Keratinocyte (primary cell): ENCODE results near the gene CISH. TPM values are rescaled to one million over a fixed set of nuclear protein-coding genes. Genes with fewer than 3 reads are reported as not detected.

ENCODE experiments used
- DNase-seq: peaks from one replicate; pipeline ENCODE4 v3.0.0-alpha.2; 2011; ENCODE audit warnings: low read depth, missing footprints, low spot score
- FAIRE-seq: peaks from 2 replicates; lab custom pipeline; 2011; peaks lifted over from hg19 to GRCh38; lab: Jason Lieb, UNC
- H2AFZ ChIP-seq: 2 replicates; pipeline ENCODE4 v1.6.0; 2012; ENCODE audit warnings: low read length, control low read depth, inconsistent platforms; ENCODE audit not compliant: control insufficient read depth
- H3K27ac ChIP-seq: 2 replicates; pipeline ENCODE4 v1.5.1; 2011; ENCODE audit warnings: low read length; ENCODE audit not compliant: control insufficient read depth, insufficient read depth
- H3K27me3 ChIP-seq: 3 replicates; pipeline ENCODE4 v1.6.0; 2011; ENCODE audit warnings: low read length; ENCODE audit not compliant: control insufficient read depth, insufficient read depth; ENCODE audit errors: extremely low read depth
- H3K36me3 ChIP-seq, 2 experiments: 2 replicates in 1 of 2; 3 replicates in 1 of 2; pipeline ENCODE4 v1.5.1; 2011; ENCODE audit warnings: low read length in 2 of 2, mild to moderate bottlenecking in 1 of 2; ENCODE audit not compliant: control insufficient read depth in 2 of 2, insufficient read depth in 2 of 2; ENCODE audit errors: extremely low read depth in 1 of 2
- H3K4me1 ChIP-seq: 3 replicates; pipeline ENCODE4 v1.5.1; 2011; ENCODE audit warnings: low read length; ENCODE audit not compliant: control insufficient read depth, insufficient read depth; ENCODE audit errors: extremely low read depth
- H3K4me2 ChIP-seq: 3 replicates; pipeline ENCODE4 v1.6.0; 2011; ENCODE audit warnings: low read depth, low read length; ENCODE audit not compliant: control insufficient read depth, insufficient read depth; ENCODE audit errors: extremely low read depth
- H3K4me3 ChIP-seq, 3 experiments: fragments of 200-600 bp in 1 of 3; sonication (generic) in 1 of 3; 2 replicates in 2 of 3; 3 replicates in 1 of 3; pipeline ENCODE4 v1.5.1; 2011 to 2016; ENCODE audit warnings: low read length in 3 of 3, mild to moderate bottlenecking in 3 of 3, control low read depth in 2 of 3, inconsistent platforms in 1 of 3, low read depth in 1 of 3, mixed read lengths in 1 of 3, mixed run types in 1 of 3, moderate library complexity in 1 of 3; ENCODE audit not compliant: control insufficient read depth in 2 of 3, insufficient read depth in 2 of 3; ENCODE audit errors: extremely low read depth in 1 of 3
- H3K79me2 ChIP-seq: 2 replicates; pipeline ENCODE4 v1.6.0; 2012; ENCODE audit warnings: low read length; ENCODE audit not compliant: control insufficient read depth, insufficient read depth
- H3K9ac ChIP-seq: 3 replicates; pipeline ENCODE4 v1.6.0; 2011; ENCODE audit warnings: low read length; ENCODE audit not compliant: control insufficient read depth, insufficient read depth; ENCODE audit errors: extremely low read depth
- H3K9me1 ChIP-seq: 3 replicates; pipeline ENCODE4 v1.6.0; 2011; ENCODE audit warnings: low read length; ENCODE audit not compliant: control insufficient read depth, insufficient read depth; ENCODE audit errors: extremely low read depth
- H3K9me3 ChIP-seq: 2 replicates; pipeline ENCODE4 v1.5.1; 2012; ENCODE audit warnings: low read depth, low read length; ENCODE audit not compliant: control insufficient read depth
- H4K20me1 ChIP-seq: 3 replicates; pipeline ENCODE4 v1.6.0; 2011; ENCODE audit warnings: low read length; ENCODE audit not compliant: control insufficient read depth, insufficient read depth; ENCODE audit errors: extremely low read depth
- EZH2 ChIP-seq: IDR thresholded peaks from one replicate; pipeline ENCODE4 v1.6.1; 2012; ENCODE audit warnings: inconsistent platforms, mild to moderate bottlenecking, low read length, moderate library complexity
- dilution Hi-C: fragments of 300-500 bp; cut with MboI; formaldehyde crosslinking; loops from one replicate; pipeline ENCODE4 v1.7.0; 2020; ENCODE audit warnings: low sequenced_read_pairs; ENCODE audit not compliant: extremely low pct_ligation_motif_present
- polyA plus RNA-seq, 5 experiments: library from polyadenylated mRNA; depleted of rRNA in 3 of 5; stranded (reverse) in 3 of 5; stranded (forward) in 1 of 5; unstranded in 1 of 5; fragments of >200 nt; gene quantifications; 1 replicate in 1 of 5; 2 replicates in 3 of 5; 3 replicates in 1 of 5; pipeline versions ENCODE4 v1.2.1 to v1.2.3, GENCODE V29; 2011 to 2012; ENCODE audit warnings: missing spikeins in 2 of 5, low read depth in 1 of 5, low replicate concordance in 1 of 5
- TF ChIP-seq, protein P1 (sequence below), 3 experiments: IDR thresholded peaks in 1 of 3; conservative IDR thresholded peaks in 1 of 3; optimal IDR thresholded peaks in 1 of 3; 2 replicates in 2 of 3; 3 replicates in 1 of 3; pipeline versions ENCODE3 to v1.5.1; 2011; ENCODE audit warnings: low read length in 3 of 3, mild to moderate bottlenecking in 3 of 3, moderate library complexity in 2 of 3, control low read depth in 1 of 3, inconsistent platforms in 1 of 3; ENCODE audit not compliant: insufficient read depth in 2 of 3; ENCODE audit errors: extremely low read depth in 1 of 3

Gene CISH
- polyA plus RNA-seq, 1 donor (not counting 4 experiments of a cell fraction or from before 2014, with no cell fraction given), result 1.8 TPM

DNA sequence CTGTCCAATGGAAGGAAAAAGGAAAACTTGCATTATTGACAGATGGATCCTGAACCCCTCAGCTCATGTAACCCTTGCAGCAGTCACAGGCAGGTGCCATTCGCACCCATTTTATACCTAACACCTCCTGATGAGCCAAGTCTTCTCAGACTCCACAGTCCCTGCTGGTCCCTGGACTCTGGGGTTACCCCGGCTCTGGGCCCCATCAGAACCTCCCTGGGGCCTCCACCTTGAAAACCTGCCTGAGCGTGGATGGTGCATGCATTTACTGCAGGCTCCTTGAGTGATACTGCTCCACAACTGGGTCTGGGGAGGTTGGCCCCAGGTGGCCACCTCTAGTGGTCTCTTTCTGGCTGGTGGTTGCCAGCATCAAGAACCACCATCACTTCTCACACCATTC is 47.3 kb upstream of the CISH start:
- H3K9me1 ChIP-seq, result no peaks in the 10 kb centered on the region
- peaks cover 21% of the 10 kb centered on the region for H3K4me1 ChIP-seq
- H3K4me3 ChIP-seq, result no peak overlapping the region
- no peaks in the 10 kb centered on the region for H3K36me3 ChIP-seq
- dilution Hi-C loops, result no loop called here
- H4K20me1 ChIP-seq, result no peaks in the 10 kb centered on the region
- DNase-seq (no peak), FAIRE-seq (no peak)
- no peak overlapping the region for H3K9ac ChIP-seq
- no peak for TF ChIP-seq EZH2
- TF ChIP-seq, protein P1, sequence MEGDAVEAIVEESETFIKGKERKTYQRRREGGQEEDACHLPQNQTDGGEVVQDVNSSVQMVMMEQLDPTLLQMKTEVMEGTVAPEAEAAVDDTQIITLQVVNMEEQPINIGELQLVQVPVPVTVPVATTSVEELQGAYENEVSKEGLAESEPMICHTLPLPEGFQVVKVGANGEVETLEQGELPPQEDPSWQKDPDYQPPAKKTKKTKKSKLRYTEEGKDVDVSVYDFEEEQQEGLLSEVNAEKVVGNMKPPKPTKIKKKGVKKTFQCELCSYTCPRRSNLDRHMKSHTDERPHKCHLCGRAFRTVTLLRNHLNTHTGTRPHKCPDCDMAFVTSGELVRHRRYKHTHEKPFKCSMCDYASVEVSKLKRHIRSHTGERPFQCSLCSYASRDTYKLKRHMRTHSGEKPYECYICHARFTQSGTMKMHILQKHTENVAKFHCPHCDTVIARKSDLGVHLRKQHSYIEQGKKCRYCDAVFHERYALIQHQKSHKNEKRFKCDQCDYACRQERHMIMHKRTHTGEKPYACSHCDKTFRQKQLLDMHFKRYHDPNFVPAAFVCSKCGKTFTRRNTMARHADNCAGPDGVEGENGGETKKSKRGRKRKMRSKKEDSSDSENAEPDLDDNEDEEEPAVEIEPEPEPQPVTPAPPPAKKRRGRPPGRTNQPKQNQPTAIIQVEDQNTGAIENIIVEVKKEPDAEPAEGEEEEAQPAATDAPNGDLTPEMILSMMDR (optimal IDR thresholded peaks at IDR 0.05 in 1 of 3, IDR thresholded peaks at IDR 0.05 in 1 of 3, conservative IDR thresholded peaks at IDR 0.05 in 1 of 3; ENCODE audit: extremely low read depth in 1 of 3, insufficient read depth in 2 of 3, low read length in 3 of 3), result no peak
- peak overlapping the region; percentile 4 for H3K4me2 ChIP-seq
- H3K9me3 ChIP-seq, result no peaks in the 10 kb centered on the region
- H3K27ac ChIP-seq, result no peak overlapping the region
- H3K27me3 ChIP-seq, result no peaks in the 10 kb centered on the region
- H3K79me2 ChIP-seq, result no peaks in the 10 kb centered on the region
- no peak overlapping the region for H2AFZ ChIP-seq

DNA sequence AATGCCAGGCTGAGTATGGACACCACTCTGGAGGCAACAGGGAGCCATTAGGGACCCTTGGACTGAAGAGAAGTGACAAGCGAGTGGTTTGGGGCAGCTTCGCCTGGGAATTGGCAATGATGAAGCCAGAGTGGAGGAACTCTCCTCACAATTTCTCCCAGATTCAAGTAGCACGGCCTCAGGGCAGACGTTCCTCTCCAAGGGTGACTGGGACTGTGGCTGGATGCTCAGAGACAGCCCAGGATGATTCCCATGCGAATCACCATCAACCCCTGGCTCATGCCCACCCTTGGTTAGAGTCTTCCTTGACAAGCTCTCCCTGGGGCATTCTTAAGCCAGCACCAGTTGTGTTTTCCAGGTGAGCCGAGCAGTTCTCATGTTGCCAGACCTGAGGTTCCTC is 46.8 kb upstream of the CISH start:
- Histone ChIP-seq H3K9me1 (no peaks in the 10 kb centered on the region), H3K9me3 (no peaks in the 10 kb centered on the region), H3K9ac (no peak overlapping the region), H3K27me3 (no peaks in the 10 kb centered on the region), H3K36me3 (no peaks in the 10 kb centered on the region), H3K4me1 (peaks cover 21% of the 10 kb centered on the region), H3K79me2 (no peaks in the 10 kb centered on the region), H3K4me3 (no peak overlapping the region), H2AFZ (no peak overlapping the region), H3K27ac (no peak overlapping the region), H4K20me1 (no peaks in the 10 kb centered on the region), H3K4me2 (peak overlapping the region; percentile 4)
- FAIRE-seq, result peak; percentile 78
- DNase-seq, result no peak
- TF ChIP-seq EZH2, result no peak
- TF ChIP-seq, protein P1 (optimal IDR thresholded peaks at IDR 0.05 in 1 of 3, IDR thresholded peaks at IDR 0.05 in 1 of 3, conservative IDR thresholded peaks at IDR 0.05 in 1 of 3; ENCODE audit: extremely low read depth in 1 of 3, insufficient read depth in 2 of 3, low read length in 3 of 3), result no peak
- dilution Hi-C loops, result no loop called here
